B cell (primary cell): ENCODE data around the gene CEP112. TPM values are rescaled to one million over a fixed set of nuclear protein-coding genes. Genes with fewer than 3 reads are reported as not detected.

ENCODE experiments used
- ATAC-seq: fragments of 200-7000 bp; cut with Tn5 transposase; one replicate; pipeline ENCODE4 v1.10.0; 2021; ENCODE audit warnings: low read depth, mild to moderate bottlenecking, moderate number of reproducible peaks, moderate library complexity
- CTCF ChIA-PET: fragments of 350-600 bp; sonication (Branson Sonifier 250); formaldehyde crosslinking; loops from one replicate; lab custom pipeline; 2021; ENCODE audit warnings: antibody characterized with exemption, inconsistent platforms; lab: Charles Lee
- POLR2A ChIA-PET: fragments of 350-600 bp; sonication (Branson Sonifier 250); formaldehyde crosslinking; loops from one replicate; lab custom pipeline; 2021; ENCODE audit warnings: antibody characterized with exemption; lab: Charles Lee
- DNase-seq: peaks from one replicate; pipeline ENCODE4 v3.0.0; 2013
- H2AFZ ChIP-seq: 2 replicates; pipeline ENCODE4 v1.6.1; 2012; ENCODE audit warnings: mild to moderate bottlenecking, low read depth, low read length; ENCODE audit not compliant: insufficient read depth, poor library complexity, severe bottlenecking
- H3K27ac ChIP-seq, 2 donors: 1 replicate in 1 of 2; 2 replicates in 1 of 2; pipeline ENCODE4 v1.5.1; 2012 to 2013; ENCODE audit warnings: low read length in 2 of 2, mild to moderate bottlenecking in 2 of 2, moderate library complexity in 1 of 2
- H3K27me3 ChIP-seq, 4 experiments: fragments of 200-600 bp in 1 of 4; sonication (generic) in 1 of 4; replicated peaks in 1 of 4; 1 replicate in 2 of 4; 2 replicates in 2 of 4; pipeline versions ENCODE4 v1.6.1 to v1.7.0; 2013 to 2016; ENCODE audit warnings: low read length in 3 of 4, mild to moderate bottlenecking in 2 of 4, mixed read lengths in 1 of 4, moderate library complexity in 1 of 4; ENCODE audit not compliant: insufficient read depth in 4 of 4, control insufficient read depth in 3 of 4; ENCODE audit errors: control extremely low read depth in 1 of 4
- H3K36me3 ChIP-seq, 2 experiments: replicated peaks in 1 of 2; 1 replicate in 1 of 2; 2 replicates in 1 of 2; pipeline versions ENCODE4 v1.6.1 to v1.7.1; 2013; ENCODE audit warnings: low read length in 1 of 2; ENCODE audit not compliant: insufficient read depth in 2 of 2, control insufficient read depth in 1 of 2; ENCODE audit errors: control extremely low read depth in 1 of 2, extremely low read depth in 1 of 2
- H3K4me1 ChIP-seq, 2 donors: fragments of 200-600 bp in 1 of 2; sonication (generic) in 1 of 2; 1 replicate in 1 of 2; 2 replicates in 1 of 2; pipeline versions ENCODE4 v1.5.1 to v1.6.1; 2013 to 2017; ENCODE audit warnings: low read length in 2 of 2; ENCODE audit not compliant: control insufficient read depth in 2 of 2, insufficient read depth in 2 of 2
- H3K4me2 ChIP-seq: replicated peaks from 2 replicates; pipeline ENCODE3; 2012; ENCODE audit warnings: mild to moderate bottlenecking, low read depth, low read length; ENCODE audit not compliant: poor library complexity, severe bottlenecking
- H3K4me3 ChIP-seq, 5 experiments: fragments of 200-600 bp in 1 of 5; sonication (generic) in 1 of 5; 1 replicate in 3 of 5; 2 replicates in 2 of 5; pipeline versions ENCODE4 v1.5.1 to v1.7.0; 2011 to 2016; ENCODE audit warnings: low read length in 4 of 5, mild to moderate bottlenecking in 4 of 5, low read depth in 2 of 5, control low read depth in 1 of 5, moderate library complexity in 1 of 5; ENCODE audit not compliant: insufficient read depth in 1 of 5; ENCODE audit errors: control extremely low read depth in 1 of 5, extremely low read depth in 1 of 5
- H3K79me2 ChIP-seq: fragments of 200-600 bp; sonication (generic); one replicate; pipeline ENCODE4 v1.6.0; 2016; ENCODE audit warnings: low read length; ENCODE audit not compliant: control insufficient read depth, insufficient read depth
- H3K9ac ChIP-seq: fragments of 200-600 bp; sonication (generic); 2 replicates; pipeline ENCODE4 v1.6.1; 2017; ENCODE audit warnings: mild to moderate bottlenecking, low read length, moderate library complexity
- H3K9me3 ChIP-seq, 3 donors: one replicate each; pipeline versions ENCODE4 v1.6.1 to v1.7.1; 2013; ENCODE audit warnings: low read length in 2 of 3; ENCODE audit not compliant: control insufficient read depth in 2 of 3, insufficient read depth in 1 of 3; ENCODE audit errors: control extremely low read depth in 1 of 3
- H4K20me1 ChIP-seq: 2 replicates; pipeline ENCODE4 v1.6.0; 2012; ENCODE audit warnings: mild to moderate bottlenecking, low read length; ENCODE audit not compliant: insufficient read depth, control insufficient read depth, poor library complexity, severe bottlenecking
- H3K27ac Mint-ChIP-seq: one replicate; pipeline ENCODE4 v1.8.0; 2021; ENCODE audit warnings: mixed read lengths
- H3K27me3 Mint-ChIP-seq: one replicate; pipeline ENCODE4 v1.8.0; 2021; ENCODE audit warnings: mixed read lengths
- H3K4me1 Mint-ChIP-seq: one replicate; pipeline ENCODE4 v1.8.0; 2021; ENCODE audit warnings: mixed read lengths
- H3K4me3 Mint-ChIP-seq: one replicate; pipeline ENCODE4 v1.8.0; 2021; ENCODE audit warnings: mixed read lengths
- H3K9me3 Mint-ChIP-seq: one replicate; pipeline ENCODE4 v1.8.0; 2022; ENCODE audit warnings: mixed read lengths; ENCODE audit not compliant: insufficient read depth
- EZH2 ChIP-seq: IDR thresholded peaks from 2 replicates; pipeline ENCODE4 v1.6.1; 2012; ENCODE audit warnings: borderline replicate concordance, low read depth, mild to moderate bottlenecking, moderate library complexity, low read length; ENCODE audit not compliant: insufficient read depth, poor library complexity, severe bottlenecking
- WGBS: methylation state at CpG from one replicate; pipeline ENCODE4 v1.1.5; 2013; ENCODE audit warnings: missing lambda C conversion rate; ENCODE audit not compliant: insufficient coverage; 5-methylcytosine and 5-hydroxymethylcytosine counted together
- intact Hi-C: fragments of 100-400 bp; cut with micrococcal nuclease; formaldehyde crosslinking; loops from one replicate; pipeline ENCODE4 v1.10.0; 2022
- polyA plus RNA-seq: library from polyadenylated mRNA; depleted of rRNA; stranded (reverse); fragments of >200 nt; gene quantifications from 2 replicates; pipeline ENCODE4 v1.2.3, GENCODE V29; 2012
- total RNA-seq, 2 donors: library from RNA; stranded (reverse); fragments of 120-200 nt in 1 of 2; gene quantifications; 1 replicate in 1 of 2; 2 replicates in 1 of 2; pipeline versions ENCODE4 v1.2.3 to v1.2.4, GENCODE V29; 2013 to 2022
- TF ChIP-seq, protein P1 (sequence below): fragments of 200-600 bp; IDR thresholded peaks from one replicate; pipeline ENCODE4 v1.8.0; 2022; ENCODE audit warnings: antibody characterized with exemption, mild to moderate bottlenecking

CEP112 gene
- total and polyA plus RNA-seq, 2 donors (not counting 1 experiment from before 2014, with no cell fraction given): 0.57 to 4.6 TPM

DNA sequence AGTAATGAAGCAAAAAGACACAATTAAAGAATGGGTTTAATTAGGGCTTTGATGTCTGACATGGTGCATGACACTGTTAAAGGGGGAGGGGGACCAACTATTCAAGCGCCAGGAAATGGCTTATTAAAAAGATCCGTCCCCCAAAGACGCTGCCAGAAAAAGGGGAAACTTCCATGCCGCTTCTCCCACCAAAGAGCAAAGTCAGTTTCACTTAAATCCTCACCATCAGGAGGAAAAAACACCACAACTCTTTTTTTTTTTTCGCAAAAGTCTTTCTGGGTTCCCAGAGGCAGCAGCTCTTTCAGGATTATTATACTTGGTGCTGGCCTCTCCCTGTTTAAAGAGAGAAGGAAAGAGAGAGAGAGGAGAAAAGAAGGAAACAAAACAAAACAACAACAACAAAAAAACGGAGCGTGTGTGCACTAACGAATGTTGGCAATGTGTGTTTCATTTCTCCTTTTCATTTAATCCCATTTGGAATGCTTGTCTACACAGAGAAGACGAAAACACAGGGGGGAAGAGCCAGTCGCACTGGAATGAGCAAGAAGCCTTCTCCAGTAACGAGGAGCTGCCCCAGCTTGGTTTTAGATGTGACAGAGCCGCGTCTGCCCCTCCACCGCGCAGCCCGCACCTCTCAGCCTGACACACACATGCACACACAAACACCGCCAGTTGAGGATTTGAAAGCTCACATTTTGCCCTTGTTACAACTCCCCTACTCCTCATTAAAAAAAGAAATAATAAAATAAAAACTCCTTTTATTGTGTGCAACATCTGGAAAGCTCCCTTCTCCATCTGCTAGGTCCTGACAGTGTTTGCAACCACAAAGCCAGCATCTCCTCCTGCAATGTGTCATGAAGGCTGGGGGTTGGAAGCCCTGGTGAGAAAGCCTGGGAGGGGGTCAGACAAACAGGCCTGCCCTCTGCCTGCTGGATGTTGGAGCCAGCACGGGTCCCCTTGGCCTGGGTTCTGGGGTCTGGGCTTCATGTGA is 597.8 kb downstream of the CEP112 start:
- 17% methylated on average over 9 of the region's 18 CpGs for WGBS
- Histone ChIP-seq H3K4me3 (no peak overlapping the region), H3K79me2 (no peaks in the 10 kb centered on the region), H3K9me3 (no peaks in the 10 kb centered on the region), H4K20me1 (no peaks in the 10 kb centered on the region), H3K27ac (no peak overlapping the region), H3K4me1 (peaks cover 0 to 3% of the 10 kb centered on the region in 2 donors), H3K27me3 (peaks cover 0 to 10% (median 4%) of the 10 kb centered on the region in 4 experiments), H2AFZ (no peak overlapping the region), H3K4me2 (peak overlapping the region; percentile 45), H3K36me3 (no peaks in the 10 kb centered on the region), H3K9ac (no peak overlapping the region)
- Mint-ChIP-seq H3K4me1 (peaks cover 6% of the 10 kb centered on the region), H3K4me3 (no peak overlapping the region), H3K9me3 (no peaks in the 10 kb centered on the region), H3K27me3 (peaks cover 28% of the 10 kb centered on the region), H3K27ac (no peak overlapping the region)
- no peak for ATAC-seq
- TF ChIP-seq, protein P1, sequence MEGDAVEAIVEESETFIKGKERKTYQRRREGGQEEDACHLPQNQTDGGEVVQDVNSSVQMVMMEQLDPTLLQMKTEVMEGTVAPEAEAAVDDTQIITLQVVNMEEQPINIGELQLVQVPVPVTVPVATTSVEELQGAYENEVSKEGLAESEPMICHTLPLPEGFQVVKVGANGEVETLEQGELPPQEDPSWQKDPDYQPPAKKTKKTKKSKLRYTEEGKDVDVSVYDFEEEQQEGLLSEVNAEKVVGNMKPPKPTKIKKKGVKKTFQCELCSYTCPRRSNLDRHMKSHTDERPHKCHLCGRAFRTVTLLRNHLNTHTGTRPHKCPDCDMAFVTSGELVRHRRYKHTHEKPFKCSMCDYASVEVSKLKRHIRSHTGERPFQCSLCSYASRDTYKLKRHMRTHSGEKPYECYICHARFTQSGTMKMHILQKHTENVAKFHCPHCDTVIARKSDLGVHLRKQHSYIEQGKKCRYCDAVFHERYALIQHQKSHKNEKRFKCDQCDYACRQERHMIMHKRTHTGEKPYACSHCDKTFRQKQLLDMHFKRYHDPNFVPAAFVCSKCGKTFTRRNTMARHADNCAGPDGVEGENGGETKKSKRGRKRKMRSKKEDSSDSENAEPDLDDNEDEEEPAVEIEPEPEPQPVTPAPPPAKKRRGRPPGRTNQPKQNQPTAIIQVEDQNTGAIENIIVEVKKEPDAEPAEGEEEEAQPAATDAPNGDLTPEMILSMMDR: no peak
- no peak for TF ChIP-seq EZH2
- intact Hi-C loops: no loop called here
- ChIA-PET POLR2A (no interaction called here), CTCF (no interaction called here)
- DNase-seq: no peak
